ENCODE measurements around the gene LRMDA.

DNA sequence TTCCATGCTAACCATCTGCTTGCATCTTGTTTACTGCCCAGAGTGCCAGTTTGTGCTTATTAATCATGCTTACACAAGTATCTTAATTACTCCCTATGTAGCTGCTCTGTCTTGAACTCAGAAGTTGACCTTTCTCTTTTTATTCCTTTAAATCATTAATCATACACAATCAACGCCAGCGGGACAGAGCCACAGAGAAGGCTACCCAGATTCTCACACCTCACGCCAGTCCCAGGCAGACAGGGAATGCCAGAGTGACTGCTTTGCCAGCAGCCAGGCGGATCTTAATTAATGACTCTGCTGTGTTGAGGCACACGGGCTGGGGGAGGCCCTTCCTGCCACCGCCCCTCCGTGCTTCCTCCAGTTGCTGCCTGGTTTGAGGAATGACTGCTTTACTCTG, 229.4 kb downstream of the LRMDA start:
- TF ChIP-seq, protein P1, sequence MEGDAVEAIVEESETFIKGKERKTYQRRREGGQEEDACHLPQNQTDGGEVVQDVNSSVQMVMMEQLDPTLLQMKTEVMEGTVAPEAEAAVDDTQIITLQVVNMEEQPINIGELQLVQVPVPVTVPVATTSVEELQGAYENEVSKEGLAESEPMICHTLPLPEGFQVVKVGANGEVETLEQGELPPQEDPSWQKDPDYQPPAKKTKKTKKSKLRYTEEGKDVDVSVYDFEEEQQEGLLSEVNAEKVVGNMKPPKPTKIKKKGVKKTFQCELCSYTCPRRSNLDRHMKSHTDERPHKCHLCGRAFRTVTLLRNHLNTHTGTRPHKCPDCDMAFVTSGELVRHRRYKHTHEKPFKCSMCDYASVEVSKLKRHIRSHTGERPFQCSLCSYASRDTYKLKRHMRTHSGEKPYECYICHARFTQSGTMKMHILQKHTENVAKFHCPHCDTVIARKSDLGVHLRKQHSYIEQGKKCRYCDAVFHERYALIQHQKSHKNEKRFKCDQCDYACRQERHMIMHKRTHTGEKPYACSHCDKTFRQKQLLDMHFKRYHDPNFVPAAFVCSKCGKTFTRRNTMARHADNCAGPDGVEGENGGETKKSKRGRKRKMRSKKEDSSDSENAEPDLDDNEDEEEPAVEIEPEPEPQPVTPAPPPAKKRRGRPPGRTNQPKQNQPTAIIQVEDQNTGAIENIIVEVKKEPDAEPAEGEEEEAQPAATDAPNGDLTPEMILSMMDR (IDR thresholded peaks at IDR 0.05): no peak
- TF ChIP-seq POLR2A (IDR thresholded peaks at IDR 0.05): no peak
